Activated CD4-positive, alpha-beta memory T cell treated with anti-CD3 and anti-CD28 coated beads, Interleukin-2, amount 10 ng/mL, durations not matched to agents 7 days and 5 days (primary cell): ENCODE results near the gene TAX1BP1. TPM values are rescaled to one million over a fixed set of nuclear protein-coding genes. Genes with fewer than 3 reads are reported as not detected.
A peak's percentile ranks its signal among the peaks of the same experiment; 100 is the strongest.

Experiments used
- CTCF ChIA-PET: fragments of 350-600 bp; sonication (Branson Sonifier 250); formaldehyde crosslinking; loops from one replicate; lab custom pipeline; 2021; ENCODE audit warnings: antibody characterized with exemption, inconsistent platforms; lab: Charles Lee
- POLR2A ChIA-PET: fragments of 350-600 bp; sonication (Branson Sonifier 250); formaldehyde crosslinking; loops from one replicate; lab custom pipeline; 2021; ENCODE audit warnings: antibody characterized with exemption; lab: Charles Lee
- DNase-seq: peaks from one replicate; pipeline ENCODE4 v3.0.0-alpha.2; 2020
- H3K27ac Mint-ChIP-seq: one replicate; pipeline ENCODE4 v1.8.0; 2021; ENCODE audit warnings: mild to moderate bottlenecking, mixed read lengths
- H3K27me3 Mint-ChIP-seq: one replicate; pipeline ENCODE4 v1.8.0; 2021; ENCODE audit warnings: mixed read lengths
- H3K36me3 Mint-ChIP-seq: one replicate; pipeline ENCODE4 v1.8.0; 2021; ENCODE audit warnings: low read depth, mixed read lengths
- H3K4me1 Mint-ChIP-seq: one replicate; pipeline ENCODE4 v1.8.0; 2021; ENCODE audit warnings: mixed read lengths
- H3K4me3 Mint-ChIP-seq: one replicate; pipeline ENCODE4 v1.8.0; 2021; ENCODE audit warnings: mild to moderate bottlenecking, mixed read lengths
- H3K9me3 Mint-ChIP-seq: one replicate; pipeline ENCODE4 v1.8.0; 2021; ENCODE audit warnings: mixed read lengths
- total RNA-seq, 2 experiments: library from RNA; stranded (reverse); gene quantifications; one replicate each; pipeline ENCODE4 v1.2.3, GENCODE V29; 2021

The TAX1BP1 gene
- total RNA-seq, 2 experiments from 2014 or later = 76.5 to 80.0 TPM

DNA sequence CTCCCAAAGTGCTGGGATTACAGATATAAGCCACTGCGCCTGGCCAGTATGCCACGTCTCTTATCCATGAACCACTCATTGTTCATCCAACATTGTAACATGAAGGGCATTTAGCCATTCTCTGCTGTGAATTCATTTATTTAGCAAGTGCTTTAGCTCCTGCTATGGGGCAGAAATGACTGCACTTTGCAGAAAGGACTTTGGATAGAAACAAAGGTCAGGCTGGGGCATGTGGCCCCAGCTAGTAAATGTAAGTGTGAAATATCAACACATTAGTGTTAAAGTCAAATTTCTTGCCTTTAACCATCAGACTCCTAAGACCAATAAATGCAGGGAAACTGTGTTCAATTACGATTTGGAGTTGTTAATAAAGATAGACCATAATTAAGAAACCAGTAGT lies 27.7 kb upstream of the TAX1BP1 start:
- Mint-ChIP-seq H3K4me1 (peaks cover 12% of the 10 kb centered on the region), H3K27ac (no peak overlapping the region), H3K36me3 (no peaks in the 10 kb centered on the region), H3K9me3 (no peaks in the 10 kb centered on the region), H3K4me3 (no peak overlapping the region), H3K27me3 (peaks cover 11% of the 10 kb centered on the region)
- no peak for DNase-seq
- POLR2A ChIA-PET = interaction anchor here (0.8 kb wide), 1 partner anchor 29 kb away, joined by 3 read pairs; no protein-coding TSS in a partner anchor
- CTCF ChIA-PET = no interaction called here

- peaks cover 12% of the 10 kb centered on the region for H3K27me3 Mint-ChIP-seq
- no peak overlapping the region for H3K27ac Mint-ChIP-seq
- H3K4me3 Mint-ChIP-seq = no peak overlapping the region
- no peaks in the 10 kb centered on the region for H3K36me3 Mint-ChIP-seq
- peaks cover 1% of the 10 kb centered on the region for H3K4me1 Mint-ChIP-seq
- no peak for DNase-seq
- CTCF ChIA-PET = no interaction called here
- H3K9me3 Mint-ChIP-seq = no peaks in the 10 kb centered on the region
- POLR2A ChIA-PET = no interaction called here
Measured at GRCh38 chr7:27714831-27715444, 25.0 kb upstream of the TAX1BP1 start.

DNA sequence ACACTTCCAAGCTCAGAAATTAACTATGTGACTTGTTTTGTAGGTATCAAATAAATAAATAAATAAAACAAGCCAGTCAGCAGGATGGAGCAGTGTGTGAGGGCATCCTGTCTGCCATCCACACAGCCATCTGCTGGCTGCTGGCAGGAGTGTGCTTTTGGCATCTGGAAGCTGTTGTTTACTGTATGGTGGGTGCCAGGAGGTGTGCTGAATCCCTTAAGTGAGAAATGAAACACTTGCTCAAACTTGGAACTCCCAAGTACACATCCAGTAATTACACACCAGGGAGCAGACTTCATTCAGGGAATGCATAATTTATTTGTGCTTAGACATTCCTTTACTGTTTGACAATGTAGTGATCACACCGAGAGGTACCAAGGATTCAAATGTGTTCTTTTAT lies 16.9 kb upstream of the TAX1BP1 start:
- Mint-ChIP-seq H3K27ac (no peak overlapping the region), H3K27me3 (no peaks in the 10 kb centered on the region), H3K4me1 (peaks cover 5% of the 10 kb centered on the region), H3K4me3 (no peak overlapping the region), H3K36me3 (no peaks in the 10 kb centered on the region), H3K9me3 (no peaks in the 10 kb centered on the region)
- no peak for DNase-seq
- ChIA-PET CTCF (no interaction called here), POLR2A (no interaction called here)

GRCh38 chr7:27727058-27727457 lies 12.9 kb upstream of the TAX1BP1 start:
- H3K36me3 Mint-ChIP-seq = no peaks in the 10 kb centered on the region
- H3K27me3 Mint-ChIP-seq = no peaks in the 10 kb centered on the region
- H3K9me3 Mint-ChIP-seq = no peaks in the 10 kb centered on the region
- no peak for DNase-seq
- POLR2A ChIA-PET = interaction anchor here (1.2 kb wide), 1 partner anchor 14 kb away, joined by 4 read pairs; no protein-coding TSS in a partner anchor
- no peak overlapping the region for H3K4me3 Mint-ChIP-seq
- CTCF ChIA-PET = no interaction called here
- peaks cover 5% of the 10 kb centered on the region for H3K4me1 Mint-ChIP-seq
- H3K27ac Mint-ChIP-seq = no peak overlapping the region

GRCh38 chr7:27730112-27730511 lies 9.8 kb upstream of the TAX1BP1 start:
- H3K27me3 Mint-ChIP-seq = no peaks in the 10 kb centered on the region
- POLR2A ChIA-PET = no interaction called here
- peaks cover 5% of the 10 kb centered on the region for H3K4me1 Mint-ChIP-seq
- H3K27ac Mint-ChIP-seq = no peak overlapping the region
- CTCF ChIA-PET = no interaction called here
- no peak overlapping the region for H3K4me3 Mint-ChIP-seq
- DNase-seq = no peak
- H3K9me3 Mint-ChIP-seq = no peaks in the 10 kb centered on the region
- H3K36me3 Mint-ChIP-seq = no peaks in the 10 kb centered on the region

DNA sequence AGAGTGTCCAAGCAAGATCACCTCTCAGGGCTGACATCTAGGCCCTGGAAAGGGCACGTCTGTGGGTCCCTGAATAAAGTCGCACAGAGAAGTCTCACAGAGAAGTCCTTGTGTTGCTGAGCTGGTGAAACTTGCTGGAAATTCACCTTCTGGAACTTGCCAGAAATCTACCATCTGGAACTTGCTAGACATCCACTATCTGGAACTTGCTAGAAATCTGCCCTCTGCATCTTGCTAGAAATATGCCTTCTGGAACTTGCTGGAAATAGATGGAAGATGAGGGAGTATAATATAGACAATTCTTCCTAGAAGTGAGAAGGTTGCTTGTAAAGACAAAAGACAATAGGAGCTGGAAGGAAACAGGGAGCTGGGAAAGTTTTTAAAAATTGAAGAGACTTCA lies 5.4 kb upstream of the TAX1BP1 start:
- H3K9me3 Mint-ChIP-seq = no peaks in the 10 kb centered on the region
- POLR2A ChIA-PET = no interaction called here
- CTCF ChIA-PET = interaction anchor here (2.2 kb wide), 1 partner anchor 11 kb away, joined by 6 read pairs; no protein-coding TSS in a partner anchor
- H3K27ac Mint-ChIP-seq = no peak overlapping the region
- H3K36me3 Mint-ChIP-seq = no peaks in the 10 kb centered on the region
- DNase-seq = no peak
- peaks cover 7% of the 10 kb centered on the region for H3K4me1 Mint-ChIP-seq
- no peaks in the 10 kb centered on the region for H3K27me3 Mint-ChIP-seq
- H3K4me3 Mint-ChIP-seq = no peak overlapping the region

GRCh38 chr7:27735165-27735564 lies 4.8 kb upstream of the TAX1BP1 start:
- DNase-seq = no peak
- Mint-ChIP-seq H3K27ac (no peak overlapping the region), H3K36me3 (no peaks in the 10 kb centered on the region), H3K9me3 (no peaks in the 10 kb centered on the region), H3K4me1 (peaks cover 10% of the 10 kb centered on the region), H3K4me3 (no peak overlapping the region), H3K27me3 (no peaks in the 10 kb centered on the region)
- ChIA-PET POLR2A (no interaction called here), CTCF (interaction anchor here (2.2 kb wide), 1 partner anchor 11 kb away, joined by 6 read pairs; no protein-coding TSS in a partner anchor)

- ChIA-PET CTCF (interaction anchor here (2.2 kb wide), 1 partner anchor 10 kb away, joined by 6 read pairs; no protein-coding TSS in a partner anchor), POLR2A (no interaction called here)
- Mint-ChIP-seq H3K9me3 (no peaks in the 10 kb centered on the region), H3K27me3 (no peaks in the 10 kb centered on the region), H3K27ac (no peak overlapping the region), H3K36me3 (peaks cover 4% of the 10 kb centered on the region), H3K4me1 (peaks cover 14% of the 10 kb centered on the region), H3K4me3 (no peak overlapping the region)
- no peak for DNase-seq
Measured at GRCh38 chr7:27735831-27736230, 4.1 kb upstream of the TAX1BP1 start.

DNA sequence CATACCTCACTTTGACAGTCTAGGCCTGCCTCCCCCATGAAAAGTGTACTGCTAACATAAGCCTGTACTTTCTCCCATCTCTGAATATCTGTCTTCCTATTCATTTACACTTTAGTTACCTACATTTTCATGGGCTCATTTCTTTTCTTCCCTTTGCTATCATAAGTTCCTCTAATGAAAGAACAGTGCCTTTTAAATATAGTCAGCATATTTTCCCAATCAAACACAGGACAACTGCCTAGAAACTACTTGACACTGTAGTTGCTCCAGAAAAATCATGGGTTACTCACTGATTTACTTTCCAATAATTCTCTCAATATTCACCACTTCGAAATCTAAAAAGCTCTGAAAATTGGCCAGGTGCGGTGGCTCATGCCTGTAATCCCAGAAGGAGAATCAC lies 2.8 kb upstream of the TAX1BP1 start:
- H3K9me3 Mint-ChIP-seq = no peaks in the 10 kb centered on the region
- peaks cover 10% of the 10 kb centered on the region for H3K36me3 Mint-ChIP-seq
- no peaks in the 10 kb centered on the region for H3K27me3 Mint-ChIP-seq
- H3K4me1 Mint-ChIP-seq = peaks cover 25% of the 10 kb centered on the region
- H3K4me3 Mint-ChIP-seq = no peak overlapping the region
- ChIA-PET POLR2A (no interaction called here), CTCF (no interaction called here)
- DNase-seq = no peak
- no peak overlapping the region for H3K27ac Mint-ChIP-seq

DNA sequence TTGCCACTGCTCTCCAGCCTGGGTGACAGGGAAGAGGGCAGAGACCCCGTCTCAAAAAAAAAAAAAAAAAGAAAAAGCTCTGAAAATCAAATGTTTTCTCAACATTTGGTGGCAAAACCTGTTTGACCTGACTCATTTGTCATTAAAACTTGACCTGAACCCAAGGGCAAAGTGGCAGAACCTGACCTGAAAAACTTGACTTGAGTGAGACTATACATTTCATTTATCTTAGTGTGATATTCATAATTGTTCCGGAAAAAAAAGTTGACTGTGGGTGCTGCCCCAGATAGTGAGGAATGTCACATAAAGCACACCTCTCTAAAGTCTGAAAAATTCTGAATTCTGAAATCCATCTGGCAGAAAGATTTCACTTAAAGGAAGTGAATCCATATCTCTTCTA lies 2.3 kb upstream of the TAX1BP1 start:
- H3K27me3 Mint-ChIP-seq = no peaks in the 10 kb centered on the region
- POLR2A ChIA-PET = interaction anchor here (3.7 kb wide), 1 partner anchor 76 kb away, joined by 54 read pairs; the partner anchor contains the start of gene HIBADH
- CTCF ChIA-PET = no interaction called here
- H3K4me3 Mint-ChIP-seq = no peak overlapping the region
- H3K9me3 Mint-ChIP-seq = no peaks in the 10 kb centered on the region
- H3K27ac Mint-ChIP-seq = no peak overlapping the region
- peaks cover 10% of the 10 kb centered on the region for H3K36me3 Mint-ChIP-seq
- H3K4me1 Mint-ChIP-seq = peaks cover 29% of the 10 kb centered on the region
- no peak for DNase-seq

GRCh38 chr7:27739301-27739908 lies 557 bp upstream of the TAX1BP1 start:
- CTCF ChIA-PET = interaction anchor here (1.0 kb wide), 1 partner anchor 316 kb away, joined by 3 read pairs; no protein-coding TSS in a partner anchor
- H3K4me3 Mint-ChIP-seq = peak overlapping the region; percentile 97
- peaks cover 10% of the 10 kb centered on the region for H3K36me3 Mint-ChIP-seq
- POLR2A ChIA-PET = interaction anchor here (1.0 to 3.7 kb wide), 4 partner anchors 12 to 413 kb away, joined by 3 to 54 read pairs (median 6); partner anchors contain the start of gene HIBADH
- DNase-seq = no peak
- no peaks in the 10 kb centered on the region for H3K9me3 Mint-ChIP-seq
- H3K27ac Mint-ChIP-seq = peak overlapping the region; percentile 99
- H3K4me1 Mint-ChIP-seq = peaks cover 36% of the 10 kb centered on the region
- no peaks in the 10 kb centered on the region for H3K27me3 Mint-ChIP-seq

- Mint-ChIP-seq H3K4me3 (peak overlapping the region; percentile 97), H3K27me3 (no peaks in the 10 kb centered on the region), H3K27ac (peak overlapping the region; percentile 99), H3K4me1 (peaks cover 41% of the 10 kb centered on the region), H3K36me3 (peaks cover 10% of the 10 kb centered on the region), H3K9me3 (no peaks in the 10 kb centered on the region)
- ChIA-PET POLR2A (interaction anchor here (0.8 to 3.7 kb wide), 13 partner anchors 8 to 412 kb away, joined by 3 to 54 read pairs (median 4); partner anchors contain the start of gene HIBADH), CTCF (interaction anchor here (0.8 to 1.5 kb wide), 3 partner anchors 34 to 156 kb away, joined by 3 to 5 read pairs (median 4); partner anchors contain the start of gene HIBADH)
- peak; percentile 89 for DNase-seq
Measured at GRCh38 chr7:27740449-27741086, 606 bp downstream of the TAX1BP1 start.
